GM23248 (cell line): Measurements from ENCODE around the gene EEIG2. TPM values are rescaled to one million over a fixed set of nuclear protein-coding genes. Genes with fewer than 3 reads are reported as not detected.

Experiments used
- DNase-seq: peaks from one replicate; pipeline ENCODE4 v3.0.0-alpha.2; 2015
- H2AFZ ChIP-seq: fragments of 200-600 bp; sonication (generic); 2 replicates; pipeline ENCODE4 v1.6.1; 2016; ENCODE audit warnings: antibody characterized with exemption
- H3F3A ChIP-seq: fragments of 200-600 bp; sonication (generic); 2 replicates; pipeline ENCODE4 v1.6.1; 2016; ENCODE audit warnings: mild to moderate bottlenecking, antibody characterized with exemption, mixed run types; ENCODE audit not compliant: insufficient read depth
- H3K27ac ChIP-seq: fragments of 200-600 bp; sonication (generic); 2 replicates; pipeline ENCODE4 v1.5.1; 2016; ENCODE audit warnings: mild to moderate bottlenecking
- H3K27me3 ChIP-seq: fragments of 200-600 bp; sonication (generic); replicated peaks from 2 replicates; pipeline ENCODE4 v1.6.1; 2016; ENCODE audit warnings: mild to moderate bottlenecking; ENCODE audit not compliant: insufficient read depth
- H3K36me3 ChIP-seq: fragments of 200-600 bp; sonication (generic); 2 replicates; pipeline ENCODE4 v1.6.1; 2016; ENCODE audit warnings: low read depth, mild to moderate bottlenecking
- H3K4me1 ChIP-seq: fragments of 200-600 bp; sonication (generic); 2 replicates; pipeline ENCODE4 v1.6.1; 2016; ENCODE audit warnings: mild to moderate bottlenecking; ENCODE audit not compliant: insufficient read depth
- H3K4me2 ChIP-seq: fragments of 200-600 bp; sonication (generic); one replicate; pipeline ENCODE4 v1.6.1; 2016; ENCODE audit warnings: mild to moderate bottlenecking; ENCODE audit not compliant: unreplicated experiment
- H3K4me3 ChIP-seq: fragments of 200-600 bp; sonication (generic); 2 replicates; pipeline ENCODE4 v1.5.1; 2016; ENCODE audit warnings: mild to moderate bottlenecking
- H3K79me2 ChIP-seq: fragments of 200-600 bp; sonication (generic); 2 replicates; pipeline ENCODE4 v1.6.1; 2016; ENCODE audit warnings: mild to moderate bottlenecking; ENCODE audit not compliant: insufficient read depth
- H3K9ac ChIP-seq: fragments of 200-600 bp; sonication (generic); 2 replicates; pipeline ENCODE4 v1.6.1; 2016; ENCODE audit warnings: mild to moderate bottlenecking
- H3K9me2 ChIP-seq: fragments of 200-600 bp; sonication (generic); 2 replicates; pipeline ENCODE4 v1.6.1; 2016; ENCODE audit warnings: mixed run types, mild to moderate bottlenecking, moderate library complexity; ENCODE audit not compliant: insufficient read depth
- H3K9me3 ChIP-seq: fragments of 200-600 bp; sonication (generic); one replicate; pipeline ENCODE4 v1.6.1; 2017; ENCODE audit warnings: low read depth
- H4K20me1 ChIP-seq: fragments of 200-600 bp; sonication (generic); 2 replicates; pipeline ENCODE4 v1.6.0; 2016; ENCODE audit not compliant: insufficient read depth
- EZH2 ChIP-seq: fragments of 200-600 bp; sonication (generic); IDR thresholded peaks from 2 replicates; pipeline ENCODE4 v1.6.1; 2018; ENCODE audit warnings: antibody characterized with exemption, mild to moderate bottlenecking; ENCODE audit not compliant: insufficient read depth, poor library complexity, severe bottlenecking
- EZH2phosphoT487 ChIP-seq: fragments of 200-600 bp; sonication (generic); IDR thresholded peaks from 2 replicates; pipeline ENCODE4 v1.6.1; 2018; ENCODE audit warnings: antibody characterized with exemption, moderate library complexity, mild to moderate bottlenecking, low read depth; ENCODE audit not compliant: insufficient read depth
- WGBS, 2 experiments: methylation state at CpG; one replicate each; pipeline ENCODE4 v1.1.6; 2015 to 2017; ENCODE audit warnings: low lambda C conversion rate in 2 of 2, low coverage in 1 of 2; ENCODE audit errors: missing lambda C conversion rate in 2 of 2; 5-methylcytosine and 5-hydroxymethylcytosine counted together
- in situ Hi-C: fragments of 300-500 bp; cut with MboI; formaldehyde crosslinking; loops from 2 replicates; pipeline ENCODE4 v1.15.0; 2020
- polyA plus RNA-seq: library from polyadenylated mRNA; unstranded; fragments of >200 nt; fragmentation: Nextera tagmentation; extraction: Ambion mirVana; gene quantifications from 2 replicates; pipeline ENCODE4 v1.2.1, GENCODE V29; 2016
- total RNA-seq: library from RNA; depleted of rRNA; stranded (reverse); fragments of >200 nt; shearing (Covaris generic); gene quantifications from 2 replicates; pipeline ENCODE4 v1.2.3, GENCODE V29; 2014

EEIG2 gene
- total and polyA plus RNA-seq, 2 experiments from 2014 or later = 0.70 to 5.4 TPM

GRCh38 chr1:108565081-108565480 lies 5.2 kb downstream of the EEIG2 start:
- no peak overlapping the region for H3K9ac ChIP-seq
- peak overlapping the region; percentile 21; the same call in 1 of the 2 replicates for H2AFZ ChIP-seq
- WGBS, 2 experiments = 56 to 63% methylated on average over 6 of the region's 6 CpGs
- in situ Hi-C loops = no loop called here
- no peak overlapping the region for H3K27ac ChIP-seq
- H3F3A ChIP-seq = peaks cover 12% of the 10 kb centered on the region; the same call in 1 of the 2 replicates
- peaks cover 62% of the 10 kb centered on the region for H3K79me2 ChIP-seq
- no peaks in the 10 kb centered on the region for H3K27me3 ChIP-seq
- no peaks in the 10 kb centered on the region for H3K9me2 ChIP-seq
- no peak for DNase-seq
- TF ChIP-seq EZH2 (no peak), EZH2phosphoT487 (no peak)
- no peak overlapping the region for H3K4me2 ChIP-seq
- peaks cover 6% of the 10 kb centered on the region for H3K4me1 ChIP-seq
- no peaks in the 10 kb centered on the region for H4K20me1 ChIP-seq
- no peak overlapping the region for H3K4me3 ChIP-seq
- no peaks in the 10 kb centered on the region for H3K9me3 ChIP-seq
- no peaks in the 10 kb centered on the region for H3K36me3 ChIP-seq

DNA sequence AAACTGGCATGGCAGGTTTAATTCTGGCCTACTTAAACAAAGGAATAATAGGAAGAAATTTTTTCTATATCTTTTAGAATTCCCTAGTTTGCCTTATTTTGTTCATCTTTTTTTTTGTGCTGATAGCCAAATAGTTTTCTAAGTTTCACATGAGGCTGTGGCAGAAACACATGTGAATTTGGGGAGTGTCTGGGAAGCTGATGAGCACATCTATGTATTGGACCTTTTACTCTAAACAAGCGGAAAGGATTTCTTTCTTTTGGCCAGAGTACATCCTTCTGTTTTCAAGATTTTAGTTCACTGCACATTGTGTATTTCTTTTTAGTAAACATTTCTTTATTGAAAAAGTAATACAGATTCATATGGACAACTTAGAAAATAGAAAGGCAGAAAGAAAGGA lies 5.6 kb downstream of the EEIG2 start:
- H2AFZ ChIP-seq = no peak overlapping the region
- H3K4me2 ChIP-seq = no peak overlapping the region
- H3K27me3 ChIP-seq = no peaks in the 10 kb centered on the region
- H3K27ac ChIP-seq = no peak overlapping the region
- H3K9me3 ChIP-seq = no peaks in the 10 kb centered on the region
- peaks cover 12% of the 10 kb centered on the region; the same call in 1 of the 2 replicates for H3F3A ChIP-seq
- TF ChIP-seq EZH2 (no peak), EZH2phosphoT487 (no peak)
- H3K9ac ChIP-seq = no peak overlapping the region
- DNase-seq = no peak
- H3K36me3 ChIP-seq = no peaks in the 10 kb centered on the region
- in situ Hi-C loops = no loop called here
- 80 to 84% methylated on average over 1 of the region's 1 CpG for WGBS, 2 experiments
- H4K20me1 ChIP-seq = no peaks in the 10 kb centered on the region
- H3K4me3 ChIP-seq = no peak overlapping the region
- no peaks in the 10 kb centered on the region for H3K9me2 ChIP-seq
- peaks cover 64% of the 10 kb centered on the region for H3K79me2 ChIP-seq
- peaks cover 6% of the 10 kb centered on the region for H3K4me1 ChIP-seq

DNA sequence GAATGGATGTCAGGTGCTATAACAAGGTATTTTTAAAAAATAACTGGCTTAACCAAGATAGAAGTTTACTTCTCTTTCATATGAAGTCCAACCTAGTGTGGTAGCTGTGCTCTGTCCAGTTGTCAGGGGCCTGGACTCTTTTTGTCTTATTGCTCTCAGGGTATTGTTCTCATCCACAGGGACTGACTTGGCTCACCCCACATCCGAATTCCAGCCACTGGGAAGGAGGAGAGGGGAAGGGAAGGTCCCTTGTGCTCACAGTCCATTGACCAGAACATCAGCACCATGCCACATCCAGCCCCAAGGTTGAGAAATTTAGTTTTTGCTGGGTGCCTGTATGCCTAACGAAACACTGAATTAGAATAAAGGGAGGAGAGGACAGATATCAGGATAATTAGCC lies 8.7 kb downstream of the EEIG2 start:
- Histone ChIP-seq H3K9me3 (no peaks in the 10 kb centered on the region), H4K20me1 (no peaks in the 10 kb centered on the region), H3K27me3 (no peaks in the 10 kb centered on the region), H3K79me2 (peaks cover 42% of the 10 kb centered on the region), H3K36me3 (no peaks in the 10 kb centered on the region), H3K4me2 (no peak overlapping the region), H3K4me3 (no peak overlapping the region), H3K9me2 (no peaks in the 10 kb centered on the region), H3K4me1 (no peaks in the 10 kb centered on the region), H3F3A (no peaks in the 10 kb centered on the region), H2AFZ (no peak overlapping the region), H3K27ac (no peak overlapping the region), H3K9ac (no peak overlapping the region)
- in situ Hi-C loops = no loop called here
- no peak for DNase-seq
- TF ChIP-seq EZH2phosphoT487 = no peak
- no peak for TF ChIP-seq EZH2
- WGBS, 2 experiments = 77 to 84% methylated on average over 2 of the region's 2 CpGs

- no peak overlapping the region for H3K4me2 ChIP-seq
- H3K9me2 ChIP-seq = no peaks in the 10 kb centered on the region
- 59 to 60% methylated on average over 3 of the region's 3 CpGs for WGBS, 2 experiments
- in situ Hi-C loops = no loop called here
- H4K20me1 ChIP-seq = no peaks in the 10 kb centered on the region
- no peaks in the 10 kb centered on the region for H3K27me3 ChIP-seq
- H3K9me3 ChIP-seq = no peaks in the 10 kb centered on the region
- TF ChIP-seq EZH2 (no peak), EZH2phosphoT487 (no peak)
- no peaks in the 10 kb centered on the region for H3K4me1 ChIP-seq
- DNase-seq = peak; percentile 68
- H3K79me2 ChIP-seq = peaks cover 42% of the 10 kb centered on the region
- H3K9ac ChIP-seq = no peak overlapping the region
- H3F3A ChIP-seq = no peaks in the 10 kb centered on the region
- no peak overlapping the region for H2AFZ ChIP-seq
- no peak overlapping the region for H3K27ac ChIP-seq
- no peaks in the 10 kb centered on the region for H3K36me3 ChIP-seq
- H3K4me3 ChIP-seq = no peak overlapping the region
Measured at GRCh38 chr1:108569097-108569728, 9.3 kb downstream of the EEIG2 start.
